Neuronal stem cell (in vitro differentiated cells): ENCODE results near the gene COL5A1.
A peak's percentile ranks its signal among the peaks of the same experiment; 100 is the strongest.

Experiments used
- DNase-seq: peaks from one replicate; pipeline ENCODE4 v3.0.0-alpha.2; 2013; ENCODE audit warnings: low spot score
- H2AFZ ChIP-seq: one replicate; pipeline ENCODE4 v1.6.1; 2013; ENCODE audit warnings: mild to moderate bottlenecking, low read length, inconsistent platforms
- H2AK5ac ChIP-seq: 2 replicates; pipeline ENCODE4 v1.6.1; 2013; ENCODE audit warnings: low read depth, mild to moderate bottlenecking, inconsistent platforms, low read length, moderate library complexity, mixed read lengths
- H2BK120ac ChIP-seq: 2 replicates; pipeline ENCODE4 v1.6.1; 2013; ENCODE audit warnings: low read depth, mild to moderate bottlenecking, inconsistent platforms, low read length, moderate library complexity, mixed read lengths
- H2BK12ac ChIP-seq: one replicate; pipeline ENCODE4 v1.6.1; 2013; ENCODE audit warnings: low read length, inconsistent platforms
- H2BK15ac ChIP-seq: 2 replicates; pipeline ENCODE4 v1.6.1; 2013; ENCODE audit warnings: mild to moderate bottlenecking, low read length, inconsistent platforms, mixed read lengths
- H2BK5ac ChIP-seq: one replicate; pipeline ENCODE4 v1.6.1; 2013; ENCODE audit warnings: inconsistent platforms, mild to moderate bottlenecking, low read length, moderate library complexity
- H3K14ac ChIP-seq: one replicate; pipeline ENCODE4 v1.6.1; 2013; ENCODE audit warnings: low read length, inconsistent platforms
- H3K18ac ChIP-seq: 2 replicates; pipeline ENCODE4 v1.6.1; 2013; ENCODE audit warnings: low read length, inconsistent platforms
- H3K23ac ChIP-seq: 2 replicates; pipeline ENCODE4 v1.6.1; 2013; ENCODE audit warnings: low read depth, mild to moderate bottlenecking, mixed read lengths, low read length, inconsistent platforms; ENCODE audit not compliant: poor library complexity
- H3K27ac ChIP-seq: replicated peaks from 3 replicates; pipeline ENCODE4 v1.5.1; 2013; ENCODE audit warnings: low read length, inconsistent platforms
- H3K27me3 ChIP-seq, 3 experiments: 2 replicates each; pipeline ENCODE4 v1.6.1; 2013; ENCODE audit warnings: low read length in 3 of 3, mild to moderate bottlenecking in 2 of 3, inconsistent platforms in 1 of 3, low read depth in 1 of 3, mixed read lengths in 1 of 3, moderate library complexity in 1 of 3; ENCODE audit not compliant: control insufficient read depth in 3 of 3, insufficient read depth in 3 of 3
- H3K36me3 ChIP-seq, 2 donors: replicated peaks in 1 of 2; 2 replicates each; pipeline ENCODE4 v1.6.1; 2013; ENCODE audit warnings: low read length in 2 of 2; ENCODE audit not compliant: control insufficient read depth in 2 of 2, insufficient read depth in 2 of 2
- H3K4ac ChIP-seq: 2 replicates; pipeline ENCODE4 v1.6.1; 2013; ENCODE audit warnings: inconsistent platforms, mild to moderate bottlenecking, low read length, moderate library complexity
- H3K4me1 ChIP-seq, 2 donors: 1 replicate in 1 of 2; 2 replicates in 1 of 2; pipeline ENCODE4 v1.6.1; 2013; ENCODE audit warnings: low read length in 2 of 2, low read depth in 1 of 2; ENCODE audit not compliant: control insufficient read depth in 2 of 2, insufficient read depth in 1 of 2
- H3K4me2 ChIP-seq: one replicate; pipeline ENCODE4 v1.6.1; 2013; ENCODE audit warnings: mild to moderate bottlenecking, low read length, inconsistent platforms; ENCODE audit not compliant: insufficient read depth, poor library complexity, severe bottlenecking
- H3K4me3 ChIP-seq, 2 donors: 2 replicates each; pipeline ENCODE4 v1.5.1; 2013; ENCODE audit warnings: low read length in 2 of 2, mild to moderate bottlenecking in 2 of 2, inconsistent platforms in 1 of 2, moderate library complexity in 1 of 2
- H3K79me1 ChIP-seq: one replicate; pipeline ENCODE4 v1.6.1; 2013; ENCODE audit warnings: low read depth, mild to moderate bottlenecking, inconsistent platforms, low read length, moderate library complexity
- H3K9ac ChIP-seq: one replicate; pipeline ENCODE4 v1.6.1; 2013; ENCODE audit warnings: mild to moderate bottlenecking, low read depth, low read length, inconsistent platforms; ENCODE audit not compliant: poor library complexity
- H3K9me3 ChIP-seq, 2 donors: replicated peaks in 1 of 2; 2 replicates each; pipeline versions ENCODE3 to v1.6.1; 2013; ENCODE audit warnings: low read length in 2 of 2, mild to moderate bottlenecking in 2 of 2, inconsistent platforms in 1 of 2, low read depth in 1 of 2, mixed read lengths in 1 of 2, moderate library complexity in 1 of 2; ENCODE audit not compliant: control insufficient read depth in 2 of 2, insufficient read depth in 1 of 2
- H4K8ac ChIP-seq: one replicate; pipeline ENCODE4 v1.6.1; 2013; ENCODE audit warnings: low read depth, mild to moderate bottlenecking, inconsistent platforms, low read length, moderate library complexity
- H4K91ac ChIP-seq: one replicate; pipeline ENCODE4 v1.6.1; 2013; ENCODE audit warnings: low read length, low read depth, mild to moderate bottlenecking, inconsistent platforms; ENCODE audit not compliant: poor library complexity
- WGBS, 2 donors: extraction: QIAGEN DNeasy Blood & Tissue Kit; methylation state at CpG; one replicate each; pipeline ENCODE4 v1.1.7; 2013; ENCODE audit warnings: missing lambda C conversion rate in 2 of 2, mixed read lengths in 1 of 2; ENCODE audit not compliant: insufficient read length in 2 of 2, insufficient replicate concordance in 1 of 2; ENCODE audit errors: extremely low coverage in 2 of 2; 5-methylcytosine and 5-hydroxymethylcytosine counted together

The COL5A1 gene

GRCh38 chr9:134721344-134721743 is 79.7 kb downstream of the COL5A1 start:
- WGBS, 2 donors = no CpG with 5 or more reads among the region's 9 CpGs
- Histone ChIP-seq H3K4me3 (no peak overlapping the region), H3K79me1 (peaks cover 7% of the 10 kb centered on the region), H2AFZ (no peak overlapping the region), H3K27me3 (no peaks in the 10 kb centered on the region), H3K4ac (no peak overlapping the region), H3K4me1 (peaks cover 0 to 3% of the 10 kb centered on the region in 2 donors), H3K27ac (no peak overlapping the region), H3K4me2 (no peak overlapping the region), H2BK120ac (no peak overlapping the region), H2AK5ac (no peak overlapping the region), H2BK12ac (no peak overlapping the region), H3K9ac (no peak overlapping the region), H4K91ac (no peak overlapping the region), H3K14ac (no peak overlapping the region), H3K23ac (peak overlapping the region; percentile 27), H4K8ac (no peak overlapping the region), H3K9me3 (no peaks in the 10 kb centered on the region), H2BK5ac (peak overlapping the region; percentile 67), H2BK15ac (no peak overlapping the region), H3K18ac (peak overlapping the region; percentile 32), H3K36me3 (no peaks in the 10 kb centered on the region)
- no peak for DNase-seq

- H3K4me1 ChIP-seq = peaks cover 0 to 3% of the 10 kb centered on the region in 2 donors
- no peaks in the 10 kb centered on the region for H3K36me3 ChIP-seq
- H3K23ac ChIP-seq = peak overlapping the region; percentile 29
- no peak overlapping the region for H3K9ac ChIP-seq
- no peak overlapping the region for H3K18ac ChIP-seq
- H3K27ac ChIP-seq = no peak overlapping the region
- H3K27me3 ChIP-seq = no peaks in the 10 kb centered on the region
- H4K91ac ChIP-seq = no peak overlapping the region
- no peak overlapping the region for H2AK5ac ChIP-seq
- no peak overlapping the region for H3K4ac ChIP-seq
- no peak overlapping the region for H4K8ac ChIP-seq
- DNase-seq = no peak
- no peak overlapping the region for H2AFZ ChIP-seq
- H2BK15ac ChIP-seq = no peak overlapping the region
- no peak overlapping the region for H3K4me3 ChIP-seq
- no peaks in the 10 kb centered on the region for H3K9me3 ChIP-seq
- WGBS, 2 donors = no CpG with 5 or more reads among the region's 15 CpGs
- peaks cover 7% of the 10 kb centered on the region for H3K79me1 ChIP-seq
- no peak overlapping the region for H2BK5ac ChIP-seq
- no peak overlapping the region for H2BK12ac ChIP-seq
- H3K14ac ChIP-seq = no peak overlapping the region
- no peak overlapping the region for H2BK120ac ChIP-seq
- no peak overlapping the region for H3K4me2 ChIP-seq
Observed at GRCh38 chr9:134722120-134722701, 80.6 kb downstream of the COL5A1 start.

GRCh38 chr9:134723037-134723436 is 81.4 kb downstream of the COL5A1 start:
- Histone ChIP-seq H3K9ac (peak overlapping the region; percentile 34), H3K14ac (no peak overlapping the region), H2AFZ (no peak overlapping the region), H3K27ac (no peak overlapping the region), H3K36me3 (no peaks in the 10 kb centered on the region), H3K4me2 (no peak overlapping the region), H3K4me1 (peaks cover 0 to 3% of the 10 kb centered on the region in 2 donors), H2BK12ac (no peak overlapping the region), H3K23ac (no peak overlapping the region), H3K4me3 (no peak overlapping the region), H2BK15ac (no peak overlapping the region), H4K8ac (no peak overlapping the region), H3K4ac (no peak overlapping the region), H3K79me1 (peaks cover 7% of the 10 kb centered on the region), H2BK5ac (no peak overlapping the region), H3K27me3 (no peaks in the 10 kb centered on the region), H4K91ac (no peak overlapping the region), H2BK120ac (no peak overlapping the region), H3K18ac (no peak overlapping the region), H2AK5ac (no peak overlapping the region), H3K9me3 (no peaks in the 10 kb centered on the region)
- no CpG with 5 or more reads among the region's 17 CpGs for WGBS, 2 donors
- DNase-seq = no peak

GRCh38 chr9:134723491-134724190 is 82.0 kb downstream of the COL5A1 start:
- peak overlapping the region; percentile 88 for H2BK120ac ChIP-seq
- H2BK15ac ChIP-seq = no peak overlapping the region
- H3K4me3 ChIP-seq = peak overlapping the region in 1 of 2 donors; percentile 39
- H4K91ac ChIP-seq = no peak overlapping the region
- no peak overlapping the region for H2BK12ac ChIP-seq
- H3K79me1 ChIP-seq = peaks cover 7% of the 10 kb centered on the region
- peak overlapping the region; percentile 73 for H3K18ac ChIP-seq
- H3K9ac ChIP-seq = peak overlapping the region; percentile 34
- H4K8ac ChIP-seq = no peak overlapping the region
- no peak overlapping the region for H2AFZ ChIP-seq
- no peaks in the 10 kb centered on the region for H3K9me3 ChIP-seq
- no CpG with 5 or more reads among the region's 13 CpGs for WGBS, 2 donors
- H3K36me3 ChIP-seq = no peaks in the 10 kb centered on the region
- no peak overlapping the region for H2AK5ac ChIP-seq
- H3K4me2 ChIP-seq = no peak overlapping the region
- peak overlapping the region; percentile 66 for H3K14ac ChIP-seq
- peak overlapping the region; percentile 13 for H2BK5ac ChIP-seq
- no peak overlapping the region for H3K27ac ChIP-seq
- DNase-seq = no peak
- H3K4ac ChIP-seq = peak overlapping the region; percentile 87
- H3K23ac ChIP-seq = no peak overlapping the region
- no peaks in the 10 kb centered on the region for H3K27me3 ChIP-seq
- peaks cover 0 to 3% of the 10 kb centered on the region in 2 donors for H3K4me1 ChIP-seq
